ENCODE measurements around the gene CTDP1.

Gene CTDP1

DNA sequence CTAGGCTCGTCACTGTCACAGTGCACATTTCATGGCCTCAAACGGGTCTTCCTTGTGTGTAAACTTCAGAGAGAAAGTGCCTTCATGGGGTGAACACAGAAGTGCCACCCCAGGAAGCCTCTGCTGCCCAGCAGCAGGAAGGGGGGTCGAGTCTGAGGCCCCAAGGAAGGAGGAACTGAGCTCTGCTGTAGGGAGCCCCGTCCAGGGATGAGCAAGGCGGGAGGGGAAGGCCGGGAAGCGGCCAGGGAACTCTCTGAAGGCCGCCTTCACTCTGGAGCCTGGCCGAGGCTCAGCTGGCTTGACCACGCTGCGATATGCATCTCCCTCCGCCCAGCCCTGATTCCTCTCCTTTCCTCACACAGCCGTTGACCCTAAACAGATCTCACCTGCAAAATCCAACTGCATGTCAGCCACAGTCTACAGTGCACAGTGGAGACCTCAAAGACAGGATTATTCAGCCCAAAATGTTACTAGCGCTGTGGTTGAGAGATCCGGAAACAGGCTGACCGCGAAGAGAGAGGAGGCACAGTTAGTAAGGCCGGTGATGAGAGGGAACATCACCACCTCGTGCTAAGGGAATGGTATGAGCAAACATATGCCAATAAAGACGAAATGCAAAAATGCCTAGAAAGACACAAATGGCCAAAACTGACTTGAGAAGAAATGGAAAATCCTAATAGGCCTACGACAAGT, 34.2 kb upstream of the CTDP1 start:
- peak; percentile 69 for DNase-seq

DNA sequence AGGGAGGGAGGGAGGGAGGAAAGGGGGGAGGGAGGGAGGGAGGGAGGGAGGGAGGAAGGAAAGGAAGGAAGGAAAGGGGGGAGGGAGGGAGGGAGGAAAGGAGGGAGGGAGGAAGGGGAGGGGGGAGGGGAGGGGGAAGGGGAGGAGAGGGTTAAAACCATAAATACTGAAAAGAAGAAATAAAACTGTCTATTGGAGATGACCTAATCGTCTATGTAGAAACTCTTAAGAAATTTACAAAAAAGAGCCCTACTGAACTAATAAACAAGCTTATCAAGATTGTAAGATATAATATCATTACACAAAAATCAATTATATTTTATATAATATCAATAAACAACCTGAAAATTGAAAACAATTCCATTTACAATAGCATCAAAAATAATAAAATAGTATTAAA, 32.3 kb upstream of the CTDP1 start:
- DNase-seq: no peak

DNA sequence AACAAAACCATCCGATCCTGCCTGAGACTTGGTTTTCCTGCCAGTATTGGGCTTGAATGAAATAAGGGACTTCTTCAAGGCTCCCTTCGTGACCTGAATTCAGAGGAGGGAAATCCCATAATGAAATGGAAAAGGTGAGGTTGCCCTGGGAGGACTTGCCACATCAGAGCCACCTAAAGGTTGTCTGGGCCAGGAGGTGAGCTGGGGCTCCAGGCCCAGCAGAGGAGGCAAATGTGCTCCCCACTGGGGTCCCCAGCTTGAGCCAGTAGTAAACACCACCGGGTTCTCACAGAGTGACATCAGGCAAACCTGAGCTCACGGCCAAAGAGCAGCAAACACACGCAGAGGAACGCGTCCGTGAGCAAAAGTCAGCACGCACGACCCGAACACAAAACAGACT, 28.6 kb upstream of the CTDP1 start:
- DNase-seq: no peak

DNA sequence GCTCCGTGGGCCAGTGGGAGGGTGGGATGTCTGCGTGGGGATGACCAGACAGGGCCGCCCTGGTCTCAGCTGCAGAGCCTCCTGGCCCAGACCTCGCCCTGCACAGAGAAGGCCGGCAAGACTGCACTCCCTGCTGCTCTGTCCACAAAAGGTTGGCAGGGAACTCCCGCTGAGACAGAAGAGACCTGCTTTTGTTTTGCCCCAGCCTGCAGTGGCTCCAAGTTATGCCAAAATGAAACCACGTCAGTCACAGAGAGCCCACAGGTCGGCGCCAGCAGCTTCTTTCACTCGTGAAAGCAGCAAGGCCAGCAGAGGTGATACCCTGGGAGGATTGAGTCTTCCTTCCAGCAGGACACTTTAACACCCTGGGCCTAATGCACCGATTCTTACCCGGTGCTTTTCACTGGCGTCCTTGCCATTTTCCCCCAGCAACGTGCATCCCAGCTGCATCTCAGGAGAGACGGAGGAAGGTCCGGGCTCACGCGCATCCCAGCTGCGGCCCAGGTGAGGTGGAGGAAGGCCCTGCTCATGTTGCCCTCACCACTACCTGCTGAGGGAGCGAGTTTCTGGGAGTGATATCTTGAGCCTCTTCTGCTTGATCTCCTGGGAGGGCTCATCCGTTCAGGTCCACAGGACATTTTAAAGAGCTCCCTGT, 22.1 kb upstream of the CTDP1 start:
- no peak for DNase-seq

DNA sequence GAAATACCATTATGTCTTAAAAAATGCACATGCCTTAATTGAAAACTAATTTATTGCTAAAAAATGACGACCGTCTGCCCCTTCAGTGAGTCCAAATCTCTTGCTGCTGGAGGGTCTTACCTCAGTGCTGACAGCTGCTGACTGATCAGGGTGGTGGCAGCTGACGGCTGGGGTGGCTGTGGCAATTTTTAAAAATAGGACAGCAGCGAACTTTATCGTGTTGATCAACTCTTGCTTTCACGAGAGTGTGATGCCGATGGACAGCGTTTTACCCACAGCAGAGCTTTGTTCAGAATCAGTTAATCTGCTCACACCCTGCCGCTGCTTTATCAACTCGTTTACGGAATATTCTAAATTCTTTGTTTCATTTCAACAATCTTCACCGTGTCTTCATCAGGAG, 21.2 kb upstream of the CTDP1 start:
- no peak for DNase-seq

DNA sequence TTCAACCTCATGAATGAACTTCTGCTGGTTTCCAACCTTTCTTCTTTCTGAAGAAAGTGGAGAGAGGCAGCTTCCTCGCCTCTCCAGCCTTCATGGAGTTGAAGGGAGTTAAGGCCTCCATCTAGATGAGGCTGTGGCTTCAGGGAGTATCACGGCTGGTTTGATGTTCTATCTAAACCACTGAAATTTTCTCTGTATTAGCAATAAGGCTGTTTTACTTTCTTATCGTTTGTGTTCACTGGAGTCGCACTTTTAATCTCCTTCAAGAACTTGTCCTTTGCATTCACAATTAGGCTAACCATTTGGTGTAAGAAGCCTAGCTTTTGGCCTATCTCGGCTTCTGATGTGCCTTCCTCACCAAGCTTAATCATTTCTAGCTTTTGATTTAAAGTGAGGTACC, 19.9 kb upstream of the CTDP1 start:
- DNase-seq: no peak

DNA sequence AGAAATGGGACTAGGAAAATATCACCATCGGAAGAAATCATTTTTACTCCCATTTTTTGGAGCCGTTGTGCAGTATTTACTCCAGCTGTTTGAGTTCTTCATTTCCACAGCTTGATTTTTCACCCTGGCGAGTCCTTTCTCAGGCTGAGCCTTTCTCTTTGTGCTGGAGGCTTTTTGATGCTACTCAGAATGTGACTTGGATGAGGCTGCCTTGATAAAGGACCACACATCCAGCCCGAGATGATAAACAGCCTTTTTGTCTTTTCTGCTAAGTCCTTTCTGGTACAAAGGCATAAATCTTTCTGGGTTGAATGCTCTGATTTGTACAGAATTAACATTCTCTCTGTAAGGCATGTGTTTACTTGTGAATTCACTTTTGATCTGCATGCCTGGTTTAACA, 17.6 kb upstream of the CTDP1 start:
- DNase-seq: no peak

DNA sequence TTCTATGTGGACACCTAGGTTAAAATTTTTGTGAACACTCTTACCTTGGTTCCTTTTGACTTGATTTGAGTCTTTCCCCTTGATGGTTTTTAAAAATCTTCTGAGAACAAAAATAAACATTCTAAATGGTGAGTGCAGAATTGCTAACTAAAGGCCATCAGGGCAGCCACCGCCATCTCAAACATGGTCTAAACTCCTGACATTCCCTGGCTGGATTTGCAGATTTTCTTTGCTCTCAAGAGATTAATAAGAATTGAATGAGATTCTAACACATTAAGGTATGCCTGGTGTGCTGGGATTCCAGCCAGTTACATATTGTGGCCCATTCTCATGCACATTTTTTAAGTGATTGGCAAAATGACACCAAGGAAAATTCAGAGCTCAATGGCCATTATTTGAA, 17.2 kb upstream of the CTDP1 start:
- no peak for DNase-seq

DNA sequence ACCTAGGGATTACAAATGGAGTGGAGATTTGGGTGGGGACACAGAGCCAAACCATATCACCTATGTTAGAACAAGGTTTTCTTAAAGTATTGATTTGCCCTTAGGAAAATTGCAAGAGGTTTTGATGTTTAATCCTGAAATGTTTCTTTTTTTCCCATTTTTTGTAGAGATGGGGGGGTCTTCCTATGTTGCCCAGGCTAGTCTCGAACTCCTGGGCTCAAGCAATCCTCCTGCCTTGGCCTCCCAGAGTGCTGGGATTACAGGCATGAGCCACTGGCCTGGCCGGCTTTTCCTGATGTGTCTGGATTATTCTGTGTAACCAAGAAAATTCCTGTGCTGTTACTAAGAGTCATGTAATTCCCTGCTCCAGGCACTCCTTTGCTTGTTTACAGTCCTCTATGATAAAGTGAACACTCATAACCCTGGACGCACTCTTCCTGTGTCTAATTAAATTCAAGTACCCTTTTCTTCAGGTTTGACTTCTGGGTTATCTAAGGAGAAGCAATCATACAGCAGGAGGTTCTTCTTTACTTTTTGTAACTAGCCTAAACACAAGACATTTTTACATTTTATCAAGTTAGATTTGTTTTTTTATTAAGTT, 15.0 kb upstream of the CTDP1 start:
- no peak for DNase-seq

DNA sequence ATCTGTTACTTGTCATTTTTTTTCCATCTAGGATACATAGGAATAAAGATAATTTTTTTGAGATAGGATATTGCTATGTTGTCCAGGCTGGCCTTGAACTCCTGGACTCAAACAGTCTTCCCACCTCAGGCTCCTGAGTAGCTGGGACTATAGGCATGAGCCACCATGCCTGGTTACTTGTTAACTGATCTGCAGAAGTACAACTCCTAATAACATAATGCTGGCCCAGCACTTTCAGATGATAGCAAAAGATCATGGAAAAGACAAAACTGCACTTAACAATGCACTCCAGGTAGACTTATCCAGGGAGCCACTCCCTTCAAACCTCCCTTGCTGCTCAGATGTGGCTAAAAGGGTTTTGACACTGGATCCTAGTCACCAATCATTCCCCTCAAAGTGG, 11.4 kb upstream of the CTDP1 start:
- DNase-seq: no peak

DNA sequence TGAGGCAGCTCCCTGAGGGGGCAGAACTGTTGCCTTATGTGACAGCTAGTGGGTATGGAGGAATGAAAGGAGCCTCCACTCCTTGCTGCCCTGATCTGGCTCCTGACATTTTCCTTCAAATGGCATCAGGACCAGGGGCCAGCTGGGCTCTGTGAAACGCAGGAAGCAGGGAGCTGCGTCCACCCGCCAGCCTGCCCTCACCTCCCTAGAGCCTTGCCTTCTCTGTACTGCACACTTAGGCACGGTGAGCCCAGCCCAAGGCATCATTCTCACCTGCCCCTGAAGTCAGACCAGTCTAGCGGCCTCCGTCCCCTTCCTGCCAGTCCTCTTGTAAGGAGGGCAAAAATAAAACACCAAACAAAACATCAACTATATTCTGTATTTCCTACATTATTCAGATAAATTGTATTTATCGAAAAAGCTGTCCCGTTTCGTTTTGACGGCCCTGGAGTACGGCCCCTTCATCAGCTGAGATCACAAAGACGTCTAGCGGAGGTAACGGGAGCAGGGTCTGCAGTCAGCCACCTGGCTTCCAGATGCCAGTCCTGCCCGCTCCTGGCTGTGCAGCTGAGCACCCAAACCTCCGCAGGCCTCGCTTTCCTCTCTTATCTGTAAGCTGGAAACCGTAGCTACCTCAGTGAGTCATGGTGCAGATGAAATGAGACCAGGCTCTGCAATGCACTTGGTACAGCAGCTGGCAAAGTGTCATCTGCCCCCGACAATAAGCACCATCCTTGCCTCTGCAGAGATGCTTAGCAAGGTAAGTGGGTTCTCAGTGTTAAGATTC, 6.9 kb upstream of the CTDP1 start:
- DNase-seq: no peak

DNA sequence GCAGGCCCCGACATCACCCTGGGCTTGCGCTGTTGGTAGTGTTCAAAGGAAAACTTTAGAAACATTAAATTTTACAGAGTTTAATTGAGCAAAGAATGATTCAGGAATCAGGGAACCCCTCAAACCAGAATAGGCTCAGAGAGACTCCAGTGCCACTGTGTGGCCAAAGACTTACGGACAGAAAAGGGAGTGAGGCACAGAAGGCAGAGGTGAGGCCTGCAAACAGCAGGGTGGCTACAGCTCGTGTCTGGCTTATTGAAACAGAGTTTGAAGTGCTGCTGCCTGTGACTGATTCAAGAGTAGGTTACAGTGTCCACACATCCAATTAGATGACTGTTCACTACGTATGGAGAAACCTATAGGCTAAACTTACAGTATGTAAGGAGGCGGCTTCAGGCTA, 2.4 kb upstream of the CTDP1 start:
- no peak for DNase-seq

DNA sequence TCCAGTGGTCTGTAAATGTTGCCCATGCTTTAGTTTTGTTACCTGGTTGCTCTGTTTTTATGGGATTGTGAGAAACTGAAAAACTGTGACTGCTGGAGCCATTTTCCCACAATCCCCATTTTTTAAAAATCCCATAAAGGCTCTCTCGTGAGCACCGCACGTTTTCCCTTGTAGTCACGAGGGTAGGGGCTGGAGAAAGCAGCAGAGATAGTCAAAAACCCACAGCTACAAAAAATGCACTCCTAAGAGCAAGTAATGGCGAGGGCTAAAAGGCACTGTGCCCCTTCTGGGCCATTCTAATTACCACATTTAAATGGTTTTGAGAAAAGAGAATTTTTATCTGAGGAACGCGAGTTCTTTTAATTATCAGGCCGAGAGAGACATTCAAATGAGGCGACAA, 1.8 kb upstream of the CTDP1 start:
- no peak for DNase-seq

DNA sequence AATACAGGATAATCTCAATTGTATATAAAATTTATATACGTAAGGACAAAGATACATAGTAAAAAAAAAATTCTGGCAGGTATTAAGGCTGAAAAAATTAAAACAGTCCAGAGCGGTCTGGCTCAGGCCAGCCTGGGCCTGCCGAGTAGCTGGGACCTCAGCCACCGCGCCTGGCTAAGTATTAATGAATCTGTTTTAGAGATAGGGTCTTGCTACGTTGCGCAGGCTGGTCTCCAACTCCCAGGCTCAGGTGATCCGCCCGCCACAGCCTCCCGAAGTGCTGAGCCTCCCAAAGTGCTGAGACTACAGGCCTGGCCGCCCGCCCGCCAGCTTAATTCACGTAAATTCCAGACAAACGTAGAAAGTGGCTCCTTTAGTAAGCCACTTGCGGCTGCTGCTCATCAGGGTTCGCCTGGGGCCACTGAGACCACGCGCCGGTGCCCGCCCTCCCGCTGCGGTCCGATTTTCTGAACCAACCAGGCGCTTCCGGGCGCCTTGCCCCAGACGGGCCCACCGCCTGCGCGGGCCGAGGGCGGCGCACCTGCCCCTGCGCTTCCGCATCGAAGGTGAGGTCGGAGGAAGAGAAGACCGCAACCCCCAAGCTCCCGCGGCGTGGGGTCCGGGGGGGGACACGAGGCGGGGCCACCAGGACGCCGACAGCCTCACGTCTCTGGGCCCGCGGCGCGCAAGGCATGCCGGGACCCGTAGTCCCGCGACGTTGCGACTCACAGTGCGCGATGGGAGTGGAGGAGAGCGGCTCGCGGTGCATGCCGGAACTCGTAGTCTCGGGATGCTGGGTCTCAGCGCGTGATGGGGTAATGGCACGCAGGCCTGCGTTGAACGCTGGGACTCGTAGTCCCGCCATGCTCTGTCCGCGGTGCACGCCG, 695 bp upstream of the CTDP1 start:
- peak; percentile 98 for DNase-seq

DNA sequence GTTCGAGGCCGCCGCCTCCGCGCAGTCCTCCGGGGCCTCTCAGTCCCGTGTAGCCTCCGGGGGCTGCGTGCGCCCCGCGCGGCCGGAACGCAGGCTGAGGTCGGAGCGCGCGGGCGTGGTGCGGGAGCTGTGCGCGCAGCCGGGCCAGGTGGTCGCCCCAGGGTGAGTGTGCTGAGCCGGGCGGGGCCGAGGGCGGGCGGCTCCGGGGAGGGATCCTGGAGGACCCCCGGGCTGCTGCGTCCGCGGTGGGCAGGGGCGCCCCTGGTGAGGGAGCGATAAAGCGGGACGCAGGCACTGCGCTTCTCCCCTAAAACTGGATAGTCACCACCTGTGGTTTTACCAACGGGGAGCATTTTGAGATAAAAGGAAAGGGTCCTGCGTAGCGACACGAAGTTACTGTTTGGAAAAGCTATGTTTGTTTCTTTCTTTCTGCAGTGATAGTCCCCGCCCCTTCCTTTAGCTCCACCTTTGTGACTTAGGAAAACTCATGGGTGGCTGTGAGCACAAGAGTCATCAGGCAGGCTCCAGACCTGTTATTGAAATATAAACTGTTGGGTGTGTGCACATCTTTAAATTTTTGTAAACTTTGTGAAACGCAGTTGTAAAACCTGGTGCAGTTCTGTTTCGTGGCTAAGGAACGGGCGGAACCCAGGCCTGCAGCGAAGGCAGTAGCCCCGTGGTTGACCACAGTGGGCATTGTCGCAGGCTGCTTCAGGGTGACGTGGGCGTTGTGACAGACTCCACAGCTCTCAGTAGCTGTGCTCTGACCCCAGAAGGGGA, 687 bp downstream of the CTDP1 start:
- peak; percentile 60 for DNase-seq

DNA sequence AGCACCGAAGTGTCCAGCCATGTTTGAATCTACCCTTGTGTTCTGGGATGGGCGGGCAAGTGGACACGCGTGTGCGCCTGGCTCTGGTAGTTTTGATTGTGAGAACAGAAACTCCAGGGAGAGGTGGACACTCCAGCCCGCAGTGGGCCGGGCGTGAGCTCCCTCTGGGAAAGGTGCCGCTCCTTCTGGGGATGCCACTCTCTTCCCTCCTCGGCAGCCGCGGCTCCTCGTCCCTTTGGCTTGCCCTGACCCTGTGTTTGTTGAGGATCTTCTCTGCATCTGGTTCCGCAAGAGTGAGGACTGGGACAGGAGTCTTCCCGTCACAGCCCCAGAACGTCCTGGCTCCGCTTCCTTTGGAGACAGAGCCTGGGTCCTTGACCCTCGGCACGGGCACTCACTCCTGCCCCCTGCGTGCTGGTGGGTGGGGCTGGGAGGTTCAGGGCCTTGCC, 1.3 kb downstream of the CTDP1 start:
- DNase-seq: no peak

DNA sequence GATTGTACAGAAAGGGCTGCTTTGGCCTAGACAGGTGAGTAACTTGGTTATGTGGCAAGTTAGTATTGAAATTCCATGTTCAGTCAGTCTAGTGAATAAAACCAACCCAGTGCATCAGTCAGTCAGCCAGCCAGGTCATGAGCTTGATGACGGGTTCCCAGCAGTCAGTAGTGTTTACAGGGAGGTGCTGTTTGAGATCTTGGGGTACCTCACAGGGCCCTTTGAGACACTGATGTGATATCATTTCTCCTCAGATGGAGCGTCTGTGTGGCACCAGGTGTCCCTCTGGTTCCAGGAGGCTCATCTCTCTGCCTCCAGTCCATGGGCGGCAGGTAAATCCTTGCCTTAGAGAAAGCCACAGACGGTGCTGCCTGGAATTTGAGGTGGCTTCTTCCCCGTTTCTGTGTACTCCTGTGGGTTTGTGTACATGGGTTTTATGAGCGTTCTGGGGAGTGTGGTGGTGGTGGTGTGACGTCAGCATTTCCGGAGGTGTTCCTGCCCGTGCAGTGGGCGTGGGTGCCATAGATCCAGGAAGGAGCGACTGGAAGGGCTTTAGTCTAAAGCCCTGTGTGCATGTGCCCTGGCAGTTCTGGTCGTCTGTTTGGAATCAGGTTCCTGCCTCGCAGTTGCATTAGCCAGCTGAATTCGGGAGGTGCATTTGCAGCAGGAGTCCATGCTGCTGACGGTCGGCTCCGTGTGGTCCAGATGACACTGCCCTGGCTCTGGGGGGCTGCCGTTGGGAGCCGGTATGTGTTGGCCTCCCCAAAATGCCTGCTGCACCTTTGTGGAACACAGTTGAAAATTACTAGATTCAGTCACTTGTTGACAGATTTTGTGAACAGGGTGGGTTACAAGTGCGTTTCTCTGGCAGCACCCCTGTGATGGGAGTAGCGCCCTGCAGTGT, 2.1 kb downstream of the CTDP1 start:
- no peak for DNase-seq

DNA sequence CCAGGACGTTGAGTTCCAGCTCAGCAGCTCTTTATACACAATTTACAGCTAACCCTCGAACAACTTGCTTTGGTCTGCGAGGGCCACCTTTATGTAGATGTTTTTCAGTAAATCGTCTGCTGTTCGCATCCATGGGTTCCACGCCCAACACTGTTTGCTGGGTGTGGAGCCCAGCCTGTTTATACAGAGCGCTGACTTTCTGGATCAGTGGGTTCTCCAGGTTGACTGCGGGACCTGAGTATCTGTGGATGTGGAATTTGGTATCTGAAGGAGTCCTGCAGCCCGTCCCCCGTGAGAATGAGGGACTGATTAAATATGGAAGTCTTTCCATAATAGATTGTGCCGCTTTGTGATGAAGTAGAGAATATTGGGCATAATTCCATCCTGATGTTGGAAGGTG, 2.9 kb downstream of the CTDP1 start:
- no peak for DNase-seq

DNA sequence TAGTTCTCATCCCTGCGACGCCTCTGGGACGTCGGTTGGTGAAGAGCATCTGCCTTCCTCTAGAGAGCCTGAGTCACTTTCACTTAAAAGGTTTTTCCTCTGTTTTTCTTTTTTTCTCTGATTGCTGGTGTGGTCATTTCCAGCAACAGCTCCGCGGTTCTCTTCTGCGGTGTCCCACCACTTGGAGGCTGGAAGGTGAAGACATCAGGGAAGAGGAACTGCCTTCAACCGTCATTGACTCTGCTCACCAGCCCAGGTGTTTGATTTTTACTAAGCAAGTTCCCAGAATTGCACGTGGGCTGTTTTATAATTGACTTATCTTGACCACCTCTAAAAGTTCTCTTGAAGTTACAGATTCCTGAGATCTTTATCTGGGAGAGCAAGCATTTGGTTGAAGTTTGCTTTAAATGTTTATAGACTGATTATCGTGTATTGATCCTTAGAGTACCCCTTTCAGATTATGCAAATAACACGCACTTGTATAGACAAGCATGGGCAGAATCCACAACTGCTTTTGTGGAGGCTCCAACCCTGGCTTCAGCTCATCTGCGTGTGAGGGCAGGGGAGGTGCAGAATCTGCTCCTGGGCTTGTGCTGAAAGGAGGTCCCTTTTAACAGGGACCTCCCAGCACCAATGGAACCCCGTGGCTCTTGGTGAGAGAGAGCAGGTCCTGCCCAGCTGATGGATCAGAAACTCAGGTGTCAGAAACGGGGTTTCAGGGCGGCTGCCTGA, 3.5 kb downstream of the CTDP1 start:
- peak; percentile 83 for DNase-seq

Data from OCI-M1 (cell line).